Skeletal muscle cell (primary cell): ENCODE data around the gene GRIK1.

Experiments used
- DNase-seq: peaks from one replicate; pipeline ENCODE4 v3.0.0-alpha.2; 2010; ENCODE audit warnings: low read depth
- H3K4me3 ChIP-seq: 2 replicates; pipeline ENCODE4 v1.5.1; 2011; ENCODE audit warnings: low read depth, mild to moderate bottlenecking, control low read depth, low read length, moderate library complexity

GRIK1 gene

GRCh38 chr21:29601047-29601446 is 338.7 kb downstream of the GRIK1 start:
- DNase-seq, result no peak
- H3K4me3 ChIP-seq, result no peak overlapping the region

- no peak overlapping the region for H3K4me3 ChIP-seq
- no peak for DNase-seq
Observed at GRCh38 chr21:29586696-29587095, 353.1 kb downstream of the GRIK1 start.

- H3K4me3 ChIP-seq, result no peak overlapping the region
- no peak for DNase-seq
Observed at GRCh38 chr21:29585462-29585861, 354.3 kb downstream of the GRIK1 start.

GRCh38 chr21:29583424-29583924 is 356.3 kb downstream of the GRIK1 start:
- H3K4me3 ChIP-seq, result no peak overlapping the region
- no peak for DNase-seq

- H3K4me3 ChIP-seq, result no peak overlapping the region
- no peak for DNase-seq
Observed at GRCh38 chr21:29582855-29583254, 356.9 kb downstream of the GRIK1 start.

GRCh38 chr21:29581393-29581792 is 358.4 kb downstream of the GRIK1 start:
- DNase-seq, result no peak
- H3K4me3 ChIP-seq, result no peak overlapping the region

GRCh38 chr21:29580732-29581285 is 359.0 kb downstream of the GRIK1 start:
- no peak for DNase-seq
- H3K4me3 ChIP-seq, result no peak overlapping the region

GRCh38 chr21:29578306-29578705 is 361.5 kb downstream of the GRIK1 start:
- no peak for DNase-seq
- no peak overlapping the region for H3K4me3 ChIP-seq

- H3K4me3 ChIP-seq, result no peak overlapping the region
- no peak for DNase-seq
Observed at GRCh38 chr21:29571949-29572348, 367.8 kb downstream of the GRIK1 start.

GRCh38 chr21:29568020-29568697 is 371.6 kb downstream of the GRIK1 start:
- no peak for DNase-seq
- no peak overlapping the region for H3K4me3 ChIP-seq

GRCh38 chr21:29557931-29558725 is 381.7 kb downstream of the GRIK1 start:
- H3K4me3 ChIP-seq, result no peak overlapping the region
- DNase-seq, result peak; percentile 13

GRCh38 chr21:29557200-29557599 is 382.6 kb downstream of the GRIK1 start:
- no peak for DNase-seq
- no peak overlapping the region for H3K4me3 ChIP-seq

- H3K4me3 ChIP-seq, result no peak overlapping the region
- DNase-seq, result no peak
Observed at GRCh38 chr21:29555601-29556000, 384.2 kb downstream of the GRIK1 start.

GRCh38 chr21:29550205-29550604 is 389.6 kb downstream of the GRIK1 start:
- no peak overlapping the region for H3K4me3 ChIP-seq

GRCh38 chr21:29549614-29550013 is 390.2 kb downstream of the GRIK1 start:
- no peak overlapping the region for H3K4me3 ChIP-seq
- no peak for DNase-seq

More at GRCh38 chr21:29550205-29550604, 389.6 kb downstream of the GRIK1 start:
- no peak for DNase-seq

GRCh38 chr21:29547998-29548397 is 391.8 kb downstream of the GRIK1 start:
- H3K4me3 ChIP-seq, result no peak overlapping the region
- no peak for DNase-seq

- H3K4me3 ChIP-seq, result no peak overlapping the region
- no peak for DNase-seq
Observed at GRCh38 chr21:29546071-29546470, 393.7 kb downstream of the GRIK1 start.

- no peak for DNase-seq
- no peak overlapping the region for H3K4me3 ChIP-seq
Observed at GRCh38 chr21:29540289-29540688, 399.5 kb downstream of the GRIK1 start.

GRCh38 chr21:29538115-29538514 is 401.7 kb downstream of the GRIK1 start:
- H3K4me3 ChIP-seq, result no peak overlapping the region
- DNase-seq, result peak; percentile 47

- H3K4me3 ChIP-seq, result no peak overlapping the region
- DNase-seq, result no peak
Observed at GRCh38 chr21:29534448-29534847, 405.3 kb downstream of the GRIK1 start.
